ENCODE results near the gene TSNAXIP1. TPM values are rescaled to one million over a fixed set of nuclear protein-coding genes. Genes with fewer than 3 reads are reported as not detected.
A peak's percentile ranks its signal among the peaks of the same experiment; 100 is the strongest.

TSNAXIP1 gene, protein sequence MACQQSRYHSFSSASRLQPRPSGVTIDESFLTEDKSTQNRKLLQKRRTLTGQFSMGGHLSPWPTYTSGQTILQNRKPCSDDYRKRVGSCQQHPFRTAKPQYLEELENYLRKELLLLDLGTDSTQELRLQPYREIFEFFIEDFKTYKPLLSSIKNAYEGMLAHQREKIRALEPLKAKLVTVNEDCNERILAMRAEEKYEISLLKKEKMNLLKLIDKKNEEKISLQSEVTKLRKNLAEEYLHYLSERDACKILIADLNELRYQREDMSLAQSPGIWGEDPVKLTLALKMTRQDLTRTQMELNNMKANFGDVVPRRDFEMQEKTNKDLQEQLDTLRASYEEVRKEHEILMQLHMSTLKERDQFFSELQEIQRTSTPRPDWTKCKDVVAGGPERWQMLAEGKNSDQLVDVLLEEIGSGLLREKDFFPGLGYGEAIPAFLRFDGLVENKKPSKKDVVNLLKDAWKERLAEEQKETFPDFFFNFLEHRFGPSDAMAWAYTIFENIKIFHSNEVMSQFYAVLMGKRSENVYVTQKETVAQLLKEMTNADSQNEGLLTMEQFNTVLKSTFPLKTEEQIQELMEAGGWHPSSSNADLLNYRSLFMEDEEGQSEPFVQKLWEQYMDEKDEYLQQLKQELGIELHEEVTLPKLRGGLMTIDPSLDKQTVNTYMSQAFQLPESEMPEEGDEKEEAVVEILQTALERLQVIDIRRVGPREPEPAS
- total RNA-seq, result 2.1 TPM

DNA sequence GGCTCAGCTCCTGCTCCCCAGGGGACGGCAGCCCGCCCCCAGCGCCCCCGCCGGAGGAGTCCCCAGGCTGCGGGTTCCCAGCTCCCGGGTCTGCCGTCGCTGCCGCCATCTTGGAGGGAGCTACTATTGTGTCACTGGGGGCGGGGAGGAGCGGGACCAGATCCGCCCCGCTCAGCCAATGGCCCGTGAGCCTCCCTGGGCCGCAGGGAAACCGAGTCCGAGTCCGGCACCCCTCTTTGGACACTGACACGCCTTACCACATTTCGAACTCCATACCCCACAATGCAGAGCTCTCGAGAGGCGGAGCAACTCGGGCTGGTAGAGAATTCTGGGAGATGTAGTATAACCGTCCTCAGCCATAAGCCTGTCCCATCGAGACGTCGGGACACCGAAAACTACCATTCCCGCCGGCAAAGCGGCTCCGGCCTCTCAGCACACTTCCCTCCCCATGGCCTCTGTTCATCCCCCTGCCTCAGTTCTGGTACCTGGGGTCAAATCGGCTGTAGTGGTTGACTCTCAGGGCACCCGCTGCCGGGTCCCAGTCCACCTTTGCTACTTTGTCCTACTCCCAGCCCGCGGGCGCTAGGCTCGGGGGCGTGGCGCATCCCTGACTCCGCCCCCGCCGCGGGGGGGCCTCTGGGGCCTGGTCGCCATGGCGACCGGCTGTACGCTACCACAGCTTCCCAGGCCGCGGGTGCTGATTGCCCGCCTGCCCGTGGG lies at the start of gene TSNAXIP1, which contains the start of gene RANBP10:
TSS of gene TSNAXIP1 (plus strand) at position 462 of the 720 bp plus-strand sequence. CDS start 261 bp downstream, outside the sequence.
TSS of gene RANBP10 (minus strand) at position 133 of the 720 bp plus-strand sequence. CDS start at position 109, 24 bp downstream.
- peak; percentile 98 for DNase-seq (ENCODE audit: low spot score)

DNA sequence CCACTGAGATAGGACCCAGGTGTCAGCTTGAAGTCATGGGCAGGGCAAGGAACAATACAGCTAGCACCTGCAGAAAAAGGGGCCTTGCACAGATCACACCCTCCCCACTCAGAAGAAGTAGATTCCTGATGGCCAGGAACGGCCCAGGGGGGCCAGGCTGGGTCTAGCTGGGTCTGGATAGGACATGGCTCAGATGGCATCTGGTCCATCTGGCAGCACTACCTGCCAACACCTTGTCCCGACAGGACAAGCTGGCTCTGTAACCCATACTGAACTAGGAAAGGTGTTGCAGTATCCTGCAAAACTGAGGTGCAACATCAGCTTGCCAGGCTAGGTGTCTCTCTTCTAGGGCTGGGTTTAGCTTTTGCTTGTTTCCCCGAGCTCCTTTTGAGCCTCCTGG lies 48.7 kb upstream of the TSNAXIP1 start:
- DNase-seq (ENCODE audit: low spot score) (no peak), ATAC-seq (no peak)

More for the DNA sequence above, at the start of gene TSNAXIP1, which contains the start of gene RANBP10:
- peak; percentile 89 for ATAC-seq

DNA sequence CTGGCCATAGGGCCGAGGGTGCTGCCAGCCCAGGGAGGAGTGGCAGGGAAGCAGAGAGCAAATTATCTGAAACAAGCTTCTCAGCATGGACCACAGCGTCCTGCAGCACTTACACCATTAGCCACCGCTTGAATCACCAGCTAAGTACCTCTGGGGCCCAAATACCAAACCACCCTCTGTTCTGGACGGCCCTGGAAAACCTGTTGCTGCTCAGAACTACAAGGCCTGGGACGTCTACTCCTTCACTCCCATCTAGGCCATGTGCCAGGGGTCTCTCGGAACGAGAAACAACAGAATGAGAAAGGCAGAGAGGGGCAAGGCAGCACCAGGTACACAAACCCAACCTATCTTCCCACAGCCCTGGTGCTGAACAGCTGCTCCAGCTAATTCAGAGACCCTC lies 47.7 kb upstream of the TSNAXIP1 start:
- no peak for DNase-seq (ENCODE audit: low spot score)
- ATAC-seq, result no peak

DNA sequence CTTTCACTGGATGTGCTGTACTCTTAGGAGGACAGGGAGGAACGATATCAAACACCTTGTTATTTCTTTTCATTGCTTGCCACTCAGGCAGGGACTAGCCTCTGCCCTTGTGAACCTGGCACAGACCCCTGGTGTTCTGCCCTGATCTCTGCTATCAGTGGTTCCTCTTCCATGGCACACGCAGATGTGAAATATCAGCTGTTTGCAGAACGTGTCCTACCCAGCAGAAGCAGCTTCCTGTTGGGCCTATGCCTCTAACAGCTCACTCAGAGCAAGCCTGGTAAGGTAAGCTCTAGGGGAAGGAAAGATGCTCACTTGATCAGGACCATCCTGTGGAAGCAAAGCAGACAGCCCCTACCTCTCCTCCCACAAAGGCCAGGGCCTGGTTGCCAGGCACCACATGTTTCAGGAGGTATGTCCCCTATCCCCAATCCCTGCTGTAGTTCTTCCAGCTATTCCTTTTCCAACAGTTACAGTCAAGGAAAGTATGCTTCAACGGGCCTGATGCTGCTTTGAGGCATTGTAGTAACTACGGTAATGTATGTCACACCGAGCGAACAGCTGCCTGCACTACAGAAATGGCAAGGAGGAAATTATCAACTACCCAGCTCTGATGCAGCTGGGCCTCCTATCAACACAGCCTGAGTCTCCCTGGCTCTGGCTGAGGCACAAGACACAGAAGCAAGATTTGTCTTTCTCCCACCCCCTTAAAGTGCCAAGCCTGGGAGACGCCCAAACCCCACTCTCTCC lies 46.3 kb upstream of the TSNAXIP1 start:
- DNase-seq (ENCODE audit: low spot score), result peak; percentile 89
- peak; percentile 88 for ATAC-seq

DNA sequence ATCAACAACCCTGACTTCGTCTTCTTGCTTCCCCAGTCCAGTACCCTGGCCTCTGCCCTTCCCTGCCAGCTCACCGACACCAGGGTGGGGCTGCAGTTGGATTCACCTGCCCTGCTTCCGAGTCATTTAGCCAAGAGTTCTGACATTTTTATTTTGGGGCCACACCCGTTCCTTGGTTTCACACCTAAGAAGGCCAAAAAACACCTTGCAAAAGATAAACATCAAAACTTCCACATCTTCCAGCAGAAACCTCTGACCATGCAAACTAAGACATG lies 45.8 kb upstream of the TSNAXIP1 start:
- DNase-seq (ENCODE audit: low spot score) (no peak), ATAC-seq (peak; percentile 3)

DNA sequence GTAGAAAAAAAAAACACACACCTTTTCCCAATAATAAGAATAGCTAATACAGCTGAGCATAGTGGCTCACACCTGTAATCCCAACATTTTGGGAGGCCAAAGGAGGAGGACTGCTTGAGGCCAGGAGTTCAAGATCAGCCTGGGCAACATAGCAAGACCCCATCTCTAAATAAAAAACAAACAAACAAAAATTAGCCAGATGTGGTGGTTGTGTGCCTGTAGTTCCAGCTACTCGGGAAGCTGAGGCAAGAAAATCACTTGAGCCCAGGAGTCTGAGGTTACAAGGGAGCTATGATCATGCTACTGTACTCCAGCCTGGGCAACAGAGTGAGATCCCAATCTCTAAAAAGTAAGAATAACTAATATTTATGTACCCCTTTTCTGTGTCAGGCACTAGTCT lies 44.8 kb upstream of the TSNAXIP1 start:
- DNase-seq (ENCODE audit: low spot score) (no peak), ATAC-seq (no peak)

DNA sequence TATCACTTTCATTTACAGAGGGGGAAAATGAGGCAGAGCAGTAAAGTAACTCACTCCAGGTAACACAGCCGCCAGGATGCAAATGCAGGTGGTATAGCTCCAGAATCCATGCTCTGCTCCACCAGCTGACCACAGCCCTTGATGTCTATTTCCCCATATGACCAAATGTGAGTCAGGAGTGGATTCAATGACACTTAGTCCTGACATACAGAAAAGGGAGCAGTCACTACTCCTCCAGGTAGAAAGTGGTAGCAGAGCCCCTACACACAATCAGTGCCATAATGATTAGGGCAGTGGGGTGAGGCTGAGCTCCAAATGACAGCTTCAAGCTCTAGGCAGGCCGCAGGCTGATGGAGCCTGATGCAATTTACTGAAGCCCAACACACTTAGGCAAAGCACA lies 44.3 kb upstream of the TSNAXIP1 start:
- DNase-seq (ENCODE audit: low spot score) (no peak), ATAC-seq (no peak)

DNA sequence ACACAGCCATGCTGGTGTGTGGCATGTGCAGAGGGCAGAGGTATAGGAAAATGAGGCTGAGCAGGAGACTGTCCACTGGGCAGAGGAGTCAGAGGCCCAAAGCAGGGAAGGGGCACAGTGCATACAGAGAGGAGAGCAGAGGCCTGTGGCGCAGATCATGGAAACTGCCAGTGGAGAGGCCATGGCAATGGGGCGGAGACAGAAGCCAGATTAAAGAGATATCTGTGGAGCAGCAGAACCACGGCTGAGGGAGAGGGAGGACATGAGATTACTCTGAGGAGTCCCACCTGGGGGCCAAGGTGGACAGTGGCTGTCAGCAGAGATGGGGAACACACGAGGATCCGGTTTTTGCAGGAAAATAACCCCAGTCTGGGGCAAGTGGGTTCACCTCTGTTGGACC lies 43.6 kb upstream of the TSNAXIP1 start:
- ATAC-seq (peak; percentile 3), DNase-seq (ENCODE audit: low spot score) (no peak)

DNA sequence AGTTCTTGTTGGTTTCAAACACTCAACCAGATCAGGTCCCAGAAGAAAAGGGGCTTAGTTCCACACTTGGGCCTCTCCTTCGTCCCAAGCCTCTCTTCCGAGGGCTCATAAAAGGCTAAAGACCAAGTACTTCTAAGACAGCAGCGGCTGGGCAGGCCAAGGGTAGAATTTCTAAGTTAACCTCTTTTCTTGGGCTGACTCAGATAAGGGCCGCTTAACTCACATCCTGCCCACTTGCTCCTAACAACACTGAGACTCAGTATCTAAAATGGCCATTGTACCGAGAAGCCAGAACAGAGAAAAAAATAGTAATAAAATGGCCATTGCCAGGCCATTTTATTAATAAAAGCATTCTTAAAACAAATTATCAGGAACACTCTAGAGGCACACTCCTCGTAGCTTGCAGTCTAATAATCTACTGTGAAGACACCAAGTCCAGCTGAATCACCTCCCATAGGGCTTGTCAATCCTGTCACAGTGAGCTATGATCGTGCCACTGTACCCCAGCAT lies 42.5 kb upstream of the TSNAXIP1 start:
- no peak for ATAC-seq
- DNase-seq (ENCODE audit: low spot score), result no peak

DNA sequence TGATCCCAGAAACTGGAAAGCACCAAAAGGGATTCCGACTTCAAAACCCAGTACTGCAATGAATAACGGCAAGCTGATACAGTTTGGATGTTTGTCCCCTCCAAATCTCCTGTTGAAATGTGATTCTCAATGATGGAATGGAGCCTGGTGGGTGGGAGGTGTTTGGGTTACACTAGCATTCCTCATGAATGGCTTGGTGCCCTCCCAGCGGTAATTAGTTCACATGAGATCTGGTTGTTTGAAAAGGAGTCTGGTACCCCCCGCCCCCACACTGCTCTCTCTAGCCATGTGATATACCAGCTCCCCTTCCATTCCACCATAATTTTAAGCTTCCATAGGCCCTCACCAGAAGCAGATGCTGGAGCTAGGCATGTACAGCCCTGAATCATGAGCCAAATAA lies 40.4 kb upstream of the TSNAXIP1 start:
- ATAC-seq, result no peak
- DNase-seq (ENCODE audit: low spot score), result no peak

DNA sequence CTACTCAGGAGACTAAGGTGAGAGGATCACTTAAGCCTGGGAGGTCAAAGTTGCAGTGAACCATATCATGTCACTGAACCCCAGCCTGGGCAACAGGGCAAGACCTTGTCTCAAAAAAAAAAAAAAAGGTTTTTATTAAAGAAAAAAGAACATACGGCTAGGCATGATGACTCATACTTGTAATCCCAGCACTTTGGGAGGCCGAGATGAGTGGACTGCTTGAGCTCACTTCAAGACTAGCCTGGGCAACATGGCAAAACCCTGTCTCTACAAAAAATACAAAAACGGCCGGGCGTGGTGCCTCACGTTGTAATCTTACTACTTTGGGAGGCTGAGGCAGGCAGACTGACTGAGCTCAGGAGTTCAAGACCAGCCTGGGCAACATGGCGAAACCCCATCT lies 38.7 kb upstream of the TSNAXIP1 start:
- DNase-seq (ENCODE audit: low spot score) (no peak), ATAC-seq (no peak)

DNA sequence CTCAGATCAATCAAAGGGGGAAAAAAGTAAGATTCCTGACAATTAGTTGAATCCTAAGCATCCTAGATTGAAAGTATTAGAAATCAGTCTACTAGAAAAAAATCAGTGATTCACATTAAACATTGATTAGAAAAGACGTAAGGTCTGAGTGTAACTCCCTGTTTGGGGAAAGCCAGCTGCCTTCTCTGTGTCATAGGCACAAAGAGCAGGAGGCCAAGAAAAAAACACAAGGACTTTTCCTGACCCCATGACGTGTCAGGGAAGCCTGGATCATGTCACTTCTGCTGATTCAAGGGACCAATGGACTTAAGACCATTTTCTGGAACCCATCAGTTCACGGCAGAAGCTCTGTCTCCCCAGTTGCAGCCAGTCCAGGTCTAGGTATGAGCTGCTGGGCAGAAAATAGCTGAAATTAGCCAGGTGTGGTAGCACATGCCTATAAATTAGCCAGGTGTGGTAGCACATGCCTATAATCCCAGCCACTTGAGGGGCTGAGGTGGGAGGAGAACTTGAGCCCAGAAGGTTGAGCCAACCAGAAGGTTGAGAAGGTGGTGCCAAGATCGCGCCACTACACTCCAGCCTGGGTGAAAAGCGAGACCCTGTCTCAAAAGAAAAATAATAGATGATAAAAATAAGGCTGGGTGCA lies 36.2 kb upstream of the TSNAXIP1 start:
- peak; percentile 42 for ATAC-seq

DNA sequence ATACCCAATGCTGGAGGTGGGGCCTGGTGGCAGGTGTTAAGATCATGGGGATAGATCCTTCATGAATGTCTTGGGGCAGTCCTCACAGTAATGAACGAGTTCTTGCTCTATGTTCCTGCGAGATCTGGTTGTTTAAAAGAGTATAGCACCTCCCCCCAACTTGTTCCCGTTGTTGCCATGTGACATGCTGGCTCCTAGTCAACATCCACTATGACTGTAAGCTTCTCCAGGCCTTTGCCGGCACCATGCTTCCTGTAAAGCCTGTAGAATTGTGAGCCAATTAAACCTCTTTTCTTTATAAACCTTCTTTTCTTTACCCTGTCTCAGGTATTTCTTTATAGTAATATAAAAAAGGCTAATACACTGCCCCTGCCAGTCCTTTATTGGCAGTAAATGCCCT lies 33.6 kb upstream of the TSNAXIP1 start:
- DNase-seq (ENCODE audit: low spot score), result peak; percentile 75
- peak; percentile 37 for ATAC-seq

More for the DNA sequence above, 36.2 kb upstream of the TSNAXIP1 start:
- DNase-seq (ENCODE audit: low spot score), result peak; percentile 69

DNA sequence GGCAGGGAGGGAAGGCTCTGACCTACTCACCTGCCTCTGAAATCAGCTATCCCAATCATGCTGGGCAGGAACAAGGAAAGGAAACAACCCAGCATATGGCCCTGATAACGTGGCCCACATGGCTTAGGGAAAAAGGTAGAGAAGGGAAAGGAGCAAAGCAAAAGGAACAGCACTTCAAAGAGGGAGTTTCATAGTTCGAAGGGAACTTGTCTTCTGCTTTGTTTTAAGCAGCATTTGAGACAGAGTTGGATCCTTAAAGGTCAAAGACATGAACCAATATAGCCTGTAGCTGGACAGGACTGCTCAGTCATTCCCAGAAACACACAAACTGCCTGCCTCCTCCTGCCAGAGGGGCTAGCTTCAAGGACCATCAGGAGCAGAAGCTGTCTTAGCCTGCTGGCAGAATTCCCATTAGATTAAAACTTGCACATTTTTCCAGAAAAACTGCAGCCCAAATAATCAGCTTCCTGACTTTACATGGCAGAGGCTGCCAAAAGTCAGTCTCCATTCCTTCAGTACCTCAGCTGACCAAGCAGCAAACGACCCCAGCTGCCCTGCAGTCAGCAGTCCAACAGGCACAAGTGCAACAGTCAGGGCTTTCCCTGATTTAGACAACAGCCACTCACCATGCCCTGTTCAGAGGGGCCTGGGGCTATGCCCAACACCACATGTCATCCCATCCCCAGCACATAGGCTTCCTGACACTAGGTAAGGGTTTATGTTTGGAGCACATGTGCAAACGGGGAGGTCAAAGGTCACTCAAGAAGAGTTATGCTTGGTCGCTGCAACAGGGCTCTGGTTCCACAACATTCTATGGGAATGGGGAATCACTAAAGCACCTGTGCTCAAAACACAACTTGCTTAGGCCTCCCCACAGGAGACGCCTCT lies 32.9 kb upstream of the TSNAXIP1 start:
- ATAC-seq, result peak; percentile 46
- peak; percentile 65 for DNase-seq (ENCODE audit: low spot score)

DNA sequence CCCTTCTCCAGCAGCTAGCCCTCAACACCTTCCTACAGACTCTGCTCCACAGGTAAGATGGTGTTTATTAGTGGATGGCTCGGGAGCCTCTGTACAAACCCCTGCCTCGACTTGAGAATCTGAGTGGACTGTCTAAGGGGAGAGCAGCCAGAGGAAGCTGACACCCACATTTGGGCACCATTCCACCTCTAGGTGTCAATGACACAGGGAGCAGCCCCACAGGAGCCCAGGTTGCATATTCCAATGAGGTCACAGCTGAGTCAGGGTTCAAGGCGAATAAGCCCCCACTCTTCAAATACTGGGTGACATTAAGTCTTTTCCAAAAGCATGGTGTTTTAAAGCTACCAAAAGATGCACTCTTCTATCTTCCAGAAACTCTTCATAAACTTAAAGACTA lies 32.2 kb upstream of the TSNAXIP1 start:
- ATAC-seq, result peak; percentile 61

DNA sequence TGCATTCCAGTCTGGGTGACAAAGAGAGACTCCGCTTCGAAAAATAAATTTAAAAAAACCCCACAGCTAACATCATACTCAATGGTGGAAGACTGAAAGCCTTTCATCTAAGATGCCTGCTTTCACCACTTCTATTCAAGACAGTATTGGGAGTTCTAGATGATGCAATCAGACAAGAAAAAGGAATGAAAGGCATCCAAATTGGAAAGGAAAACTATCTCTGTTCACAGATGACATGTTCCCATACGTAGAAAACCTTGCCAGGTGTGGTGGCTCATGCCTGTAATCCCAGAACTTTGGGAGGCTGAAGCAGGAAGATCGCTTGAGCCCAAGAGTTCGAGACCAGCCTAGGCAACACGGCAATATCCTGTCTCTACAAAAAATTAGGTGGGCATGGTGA lies 31.4 kb upstream of the TSNAXIP1 start:
- DNase-seq (ENCODE audit: low spot score) (no peak), ATAC-seq (no peak)

More for the DNA sequence above, 32.2 kb upstream of the TSNAXIP1 start:
- DNase-seq (ENCODE audit: low spot score), result peak; percentile 88

DNA sequence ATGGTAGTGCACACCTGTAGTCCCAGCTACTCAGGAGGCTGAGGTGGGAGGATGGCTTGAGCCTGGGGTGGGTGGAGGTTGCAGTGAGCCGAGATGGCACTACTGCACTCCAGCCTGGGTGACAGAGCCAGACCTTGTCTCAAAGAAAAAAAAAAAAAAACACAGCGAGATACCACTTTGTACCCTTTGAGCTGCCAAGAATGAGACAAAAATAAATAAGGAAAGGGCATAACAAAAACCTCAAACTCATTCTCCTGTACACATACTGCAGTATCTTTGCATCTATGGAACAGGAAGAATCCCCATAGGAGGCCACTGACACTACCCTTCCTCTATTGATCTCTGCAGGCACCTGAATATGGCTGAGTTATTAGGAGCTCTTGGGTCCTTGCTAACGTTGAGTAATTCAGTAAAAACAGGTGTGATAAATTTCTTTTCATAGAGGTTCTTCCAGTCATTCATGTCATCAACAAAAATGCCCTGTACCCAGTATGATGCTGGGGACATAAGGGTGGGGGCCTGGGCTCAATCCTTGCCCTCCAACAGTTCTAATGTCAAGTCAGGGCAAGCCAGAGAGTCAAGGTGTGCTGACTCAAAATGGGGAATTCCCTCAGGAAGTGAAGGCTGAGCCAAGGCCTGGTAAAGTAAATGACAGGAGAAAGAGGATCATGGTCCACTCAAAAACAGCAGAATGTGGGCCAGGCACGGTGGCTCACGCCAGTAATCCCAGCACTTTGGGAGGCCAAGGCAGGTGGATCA lies 27.3 kb upstream of the TSNAXIP1 start:
- ATAC-seq (peak; percentile 67), DNase-seq (ENCODE audit: low spot score) (peak; percentile 56)

DNA sequence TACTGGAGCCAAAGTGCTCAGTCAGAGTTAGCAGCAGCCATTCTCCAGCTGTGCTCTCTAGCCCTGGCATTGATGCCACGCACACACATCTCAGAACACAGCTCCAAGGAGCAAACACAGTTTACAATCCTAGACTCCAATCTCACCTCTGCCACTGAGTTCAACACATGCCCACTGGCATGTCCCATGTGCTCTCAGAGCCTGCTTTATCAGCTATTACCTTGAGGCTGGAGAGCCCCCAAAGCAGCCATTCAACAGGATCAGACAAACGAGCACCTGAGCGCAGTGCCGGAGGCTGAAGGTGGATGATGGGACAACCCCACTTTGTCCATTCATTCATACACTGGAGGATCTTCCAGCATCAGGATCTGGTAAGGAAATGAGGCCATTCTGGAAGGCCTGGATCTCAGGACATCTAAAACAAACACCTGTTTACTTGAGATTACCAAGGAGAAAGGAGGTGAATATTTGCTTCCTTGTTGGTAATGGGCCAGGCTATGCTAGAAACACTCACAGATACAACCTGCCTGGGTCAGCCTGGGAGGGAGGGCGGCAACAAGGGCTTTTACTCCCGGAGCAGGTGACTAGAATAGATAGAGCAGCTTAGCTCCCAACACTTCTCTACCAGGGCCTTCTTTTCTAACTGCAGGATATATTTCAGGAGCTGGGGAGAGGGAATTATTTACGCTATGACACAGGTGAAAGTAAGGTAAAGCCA lies 25.7 kb upstream of the TSNAXIP1 start:
- ATAC-seq (peak; percentile 13), DNase-seq (ENCODE audit: low spot score) (no peak)

Measured in left lobe of liver (tissue), 2 donors.